Measurements from ENCODE around the gene ERC1. TPM values are rescaled to one million over a fixed set of nuclear protein-coding genes. Genes with fewer than 3 reads are reported as not detected.

The ERC1 gene
- total RNA-seq, 4 donors from 2014 or later = 50.0 to 88.1 (median 59.7) TPM

DNA sequence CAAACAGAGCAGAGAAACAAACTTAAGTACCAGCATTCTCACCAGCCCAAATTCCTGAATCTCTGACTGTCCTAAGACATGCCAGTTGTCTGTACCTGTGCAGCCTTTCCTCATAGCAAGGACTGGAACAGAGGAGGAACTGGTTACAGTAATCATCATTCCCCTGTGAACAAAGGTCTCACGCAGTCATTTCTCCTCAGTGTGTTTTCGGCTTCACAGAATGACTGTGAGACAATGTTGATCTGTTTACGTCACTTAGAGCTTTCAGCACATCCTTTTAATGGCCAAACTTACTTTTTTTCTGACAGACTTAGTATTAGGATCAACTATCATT is 434.3 kb downstream of the ERC1 start:
- TF ChIP-seq POLR2A (IDR thresholded peaks at IDR 0.05; ENCODE audit: low read depth) (no peak), POLR2AphosphoS5 (IDR thresholded peaks at IDR 0.05) (no peak), EP300 (IDR thresholded peaks at IDR 0.05) (no peak)
- TF ChIP-seq, protein P1, sequence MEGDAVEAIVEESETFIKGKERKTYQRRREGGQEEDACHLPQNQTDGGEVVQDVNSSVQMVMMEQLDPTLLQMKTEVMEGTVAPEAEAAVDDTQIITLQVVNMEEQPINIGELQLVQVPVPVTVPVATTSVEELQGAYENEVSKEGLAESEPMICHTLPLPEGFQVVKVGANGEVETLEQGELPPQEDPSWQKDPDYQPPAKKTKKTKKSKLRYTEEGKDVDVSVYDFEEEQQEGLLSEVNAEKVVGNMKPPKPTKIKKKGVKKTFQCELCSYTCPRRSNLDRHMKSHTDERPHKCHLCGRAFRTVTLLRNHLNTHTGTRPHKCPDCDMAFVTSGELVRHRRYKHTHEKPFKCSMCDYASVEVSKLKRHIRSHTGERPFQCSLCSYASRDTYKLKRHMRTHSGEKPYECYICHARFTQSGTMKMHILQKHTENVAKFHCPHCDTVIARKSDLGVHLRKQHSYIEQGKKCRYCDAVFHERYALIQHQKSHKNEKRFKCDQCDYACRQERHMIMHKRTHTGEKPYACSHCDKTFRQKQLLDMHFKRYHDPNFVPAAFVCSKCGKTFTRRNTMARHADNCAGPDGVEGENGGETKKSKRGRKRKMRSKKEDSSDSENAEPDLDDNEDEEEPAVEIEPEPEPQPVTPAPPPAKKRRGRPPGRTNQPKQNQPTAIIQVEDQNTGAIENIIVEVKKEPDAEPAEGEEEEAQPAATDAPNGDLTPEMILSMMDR (IDR thresholded peaks at IDR 0.05) = no peak
- no peak for DNase-seq (ENCODE audit: extremely low spot score)
- Histone ChIP-seq H3K9me3 (peaks cover 0 to 18% (median 12%) of the 10 kb centered on the region in 4 donors), H3K4me1 (peaks cover 5 to 12% (median 8%) of the 10 kb centered on the region in 4 donors), H3K36me3 (no peaks in the 10 kb centered on the region), H3K27ac (replicated peaks in 1 of 4) (no peak overlapping the region), H3K27me3 (no peaks in the 10 kb centered on the region), H3K4me3 (no peak overlapping the region)
- WGBS = 86% methylated on average over 3 of the region's 3 CpGs
- intact Hi-C loops (cut with DNase I) = no loop called here

DNA sequence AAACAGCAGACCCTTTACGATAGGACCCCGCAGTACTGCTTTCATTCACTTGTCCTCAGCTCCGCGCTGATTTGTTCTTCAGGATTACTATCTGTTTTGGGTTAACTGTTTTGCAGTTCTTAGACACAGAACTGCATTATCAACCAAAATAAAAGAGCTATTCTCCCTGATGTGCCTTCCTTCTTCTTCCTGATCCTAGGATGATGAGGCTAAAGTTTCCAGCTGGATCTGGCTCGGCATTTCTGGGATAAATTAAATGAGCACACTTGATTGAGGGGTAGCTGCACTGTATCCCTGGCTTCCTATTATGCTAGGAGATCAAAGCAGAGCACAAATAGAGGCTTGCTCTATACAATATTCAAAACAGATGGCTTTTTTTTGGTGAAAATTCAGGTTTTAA is 437.6 kb downstream of the ERC1 start:
- no peaks in the 10 kb centered on the region for H3K36me3 ChIP-seq
- peaks cover 5 to 15% (median 10%) of the 10 kb centered on the region in 4 donors for H3K4me1 ChIP-seq
- 96% methylated on average over 5 of the region's 5 CpGs for WGBS
- H3K9me3 ChIP-seq = no peaks in the 10 kb centered on the region
- DNase-seq (ENCODE audit: extremely low spot score) = no peak
- H3K27me3 ChIP-seq = no peaks in the 10 kb centered on the region
- no peak overlapping the region for H3K27ac ChIP-seq (replicated peaks in 1 of 4)
- no peak overlapping the region for H3K4me3 ChIP-seq
- intact Hi-C loops (cut with DNase I) = no loop called here
- TF ChIP-seq EP300 (IDR thresholded peaks at IDR 0.05) = no peak

DNA sequence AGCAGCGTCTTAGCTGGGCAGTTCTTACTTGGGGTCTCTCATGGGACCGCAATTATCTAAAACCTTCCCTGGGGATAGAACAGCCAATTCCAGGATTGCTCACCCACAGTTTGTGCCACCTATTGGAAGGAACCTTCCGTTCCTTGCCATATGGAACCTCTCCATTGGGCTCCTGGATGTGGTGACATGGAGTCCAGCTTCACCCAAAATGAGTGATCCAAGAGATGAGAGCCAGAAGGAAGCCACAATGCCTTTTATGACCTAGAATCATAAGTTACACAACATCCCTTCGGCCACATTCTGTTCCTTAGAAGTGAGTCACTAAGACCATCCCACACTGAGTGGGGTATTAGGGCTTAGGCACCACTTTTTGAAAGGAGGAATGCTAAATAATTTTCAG is 439.0 kb downstream of the ERC1 start:
- 77% methylated on average over 4 of the region's 4 CpGs for WGBS
- Histone ChIP-seq H3K27ac (replicated peaks in 1 of 4) (peak overlapping the region in 2 of 4 donors; percentile 10 to 13), H3K4me3 (no peak overlapping the region), H3K9me3 (no peaks in the 10 kb centered on the region), H3K4me1 (peaks cover 0 to 18% (median 11%) of the 10 kb centered on the region in 4 donors), H3K27me3 (no peaks in the 10 kb centered on the region), H3K36me3 (no peaks in the 10 kb centered on the region)
- intact Hi-C loops (cut with DNase I) = no loop called here
- no peak for DNase-seq (ENCODE audit: extremely low spot score)
- TF ChIP-seq POLR2AphosphoS5 (IDR thresholded peaks at IDR 0.05) (peak; percentile 46 to 64), POLR2A (IDR thresholded peaks at IDR 0.05; ENCODE audit: low read depth) (no peak)

DNA sequence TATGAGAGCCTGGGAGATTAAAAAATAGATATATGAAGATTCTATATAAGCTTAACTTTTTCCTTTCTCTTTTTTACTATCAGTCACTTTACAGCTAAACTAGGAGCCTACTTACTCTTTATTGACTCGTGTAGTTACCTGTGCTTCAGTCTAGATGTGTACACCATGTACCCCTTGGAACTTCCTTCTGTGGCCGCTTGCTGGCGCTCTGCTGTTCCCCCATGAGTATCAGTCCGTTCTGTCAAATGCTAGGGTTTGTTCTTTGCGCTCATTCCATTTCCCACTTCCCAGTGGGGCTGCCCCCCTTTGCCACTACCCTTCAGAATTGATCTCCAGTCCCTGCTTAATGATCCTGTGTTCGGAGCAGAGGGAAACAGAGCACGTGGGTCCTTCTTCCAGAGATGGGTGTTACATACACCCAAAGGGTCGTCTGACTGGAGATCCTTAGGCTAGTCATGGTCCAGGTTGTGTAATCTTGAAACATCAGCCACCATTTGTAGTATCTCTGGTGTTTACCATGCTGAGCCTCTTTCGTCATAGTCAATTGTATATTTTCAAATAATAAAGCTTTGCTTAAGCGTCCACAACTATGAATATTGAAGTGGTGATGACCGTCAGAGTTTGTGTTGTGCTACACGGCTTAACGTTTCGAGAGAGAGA is 443.4 kb downstream of the ERC1 start:
- Histone ChIP-seq H3K36me3 (no peaks in the 10 kb centered on the region), H3K27ac (replicated peaks in 1 of 4) (no peak overlapping the region), H3K9me3 (no peaks in the 10 kb centered on the region), H3K4me1 (peaks cover 5 to 26% (median 20%) of the 10 kb centered on the region in 4 donors), H3K27me3 (no peaks in the 10 kb centered on the region), H3K4me3 (no peak overlapping the region)
- intact Hi-C loops (cut with DNase I) = no loop called here
- WGBS = 97% methylated on average over 14 of the region's 14 CpGs
- DNase-seq (ENCODE audit: extremely low spot score) = peak; percentile 53
- TF ChIP-seq, protein P1 (IDR thresholded peaks at IDR 0.05) = no peak
- TF ChIP-seq POLR2A (IDR thresholded peaks at IDR 0.05; ENCODE audit: low read depth) = no peak
- TF ChIP-seq EP300 (IDR thresholded peaks at IDR 0.05) = no peak
- TF ChIP-seq POLR2AphosphoS5 (IDR thresholded peaks at IDR 0.05) = no peak

DNA sequence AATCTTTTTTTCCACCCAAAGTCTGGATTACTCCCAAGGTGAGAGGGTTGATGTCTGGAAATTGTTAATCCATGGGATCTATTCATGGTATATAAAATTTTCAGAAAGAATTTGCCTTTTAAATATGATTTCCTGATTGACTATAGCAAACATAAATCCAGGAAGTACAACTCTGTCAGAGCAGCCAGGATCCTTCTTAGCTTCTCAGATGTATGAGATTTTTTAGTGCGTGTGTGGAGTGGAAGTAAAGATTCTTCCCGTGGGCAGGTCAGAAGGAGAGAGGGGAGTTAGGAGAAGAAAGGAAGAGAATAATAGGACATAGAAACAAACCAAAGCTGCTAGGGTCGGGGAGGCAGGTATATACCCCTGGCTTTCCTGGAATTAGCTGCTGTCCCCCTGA is 444.0 kb downstream of the ERC1 start:
- Histone ChIP-seq H3K36me3 (no peaks in the 10 kb centered on the region), H3K27me3 (no peaks in the 10 kb centered on the region), H3K9me3 (no peaks in the 10 kb centered on the region), H3K27ac (replicated peaks in 1 of 4) (peak overlapping the region in 3 of 4 donors; percentile 11 to 32 (median 23)), H3K4me3 (no peak overlapping the region), H3K4me1 (peaks cover 9 to 20% (median 17%) of the 10 kb centered on the region in 4 donors)
- peak; percentile 12 for DNase-seq (ENCODE audit: extremely low spot score)
- TF ChIP-seq EP300 (IDR thresholded peaks at IDR 0.05) = no peak
- no peak for TF ChIP-seq POLR2A (IDR thresholded peaks at IDR 0.05; ENCODE audit: low read depth)
- TF ChIP-seq POLR2AphosphoS5 (IDR thresholded peaks at IDR 0.05) = no peak
- TF ChIP-seq, protein P1 (IDR thresholded peaks at IDR 0.05) = no peak
- 63% methylated on average over 3 of the region's 3 CpGs for WGBS
- intact Hi-C loops (cut with DNase I) = no loop called here

DNA sequence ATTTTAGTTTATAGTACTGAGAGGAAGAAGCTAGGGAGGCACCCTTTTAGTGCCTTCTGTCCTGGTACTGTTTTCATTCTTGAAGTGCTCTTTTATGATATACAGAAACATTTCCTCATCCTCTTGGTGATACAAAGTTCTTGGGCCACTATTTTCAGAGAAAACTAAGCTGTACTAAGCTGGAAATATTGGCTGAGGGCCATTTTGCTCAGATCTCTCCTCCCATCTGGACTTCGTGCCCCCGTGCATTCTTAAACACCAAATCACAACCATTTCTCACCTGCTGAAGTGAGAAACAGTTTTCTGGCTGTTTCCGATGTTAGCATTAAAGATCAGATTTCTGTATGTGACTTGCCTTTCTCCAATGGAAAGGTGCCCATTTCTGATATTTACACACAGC is 444.4 kb downstream of the ERC1 start:
- Histone ChIP-seq H3K27me3 (no peaks in the 10 kb centered on the region), H3K4me3 (no peak overlapping the region), H3K27ac (replicated peaks in 1 of 4) (peak overlapping the region in 3 of 4 donors; percentile 11 to 32 (median 23)), H3K9me3 (no peaks in the 10 kb centered on the region), H3K4me1 (peaks cover 9 to 15% (median 15%) of the 10 kb centered on the region in 4 donors), H3K36me3 (no peaks in the 10 kb centered on the region)
- TF ChIP-seq POLR2AphosphoS5 (IDR thresholded peaks at IDR 0.05) (no peak), POLR2A (IDR thresholded peaks at IDR 0.05; ENCODE audit: low read depth) (no peak), EP300 (IDR thresholded peaks at IDR 0.05) (no peak)
- TF ChIP-seq, protein P1 (IDR thresholded peaks at IDR 0.05) = no peak
- DNase-seq (ENCODE audit: extremely low spot score) = no peak
- WGBS = 52% methylated on average over 3 of the region's 3 CpGs
- intact Hi-C loops (cut with DNase I) = no loop called here

Measured in esophagus muscularis mucosa (tissue), 4 donors.